NCI-H146 treated with DMSO at 0.1 percent for 48 hours (cell line): ENCODE measurements around the gene MDM2.
A peak's percentile ranks its signal among the peaks of the same experiment; 100 is the strongest.
"Not testable (repeated sequence)": the region's sequence is repeated elsewhere in the genome, so short reads cannot be mapped to it uniquely, and the experiment has no call there.

Experiments used
- DNase-seq: peaks from one replicate; lab custom pipeline; 2025; ENCODE audit not compliant: unreplicated experiment; lab: John Stamatoyannopoulos, UW

The MDM2 gene

GRCh38 chr12:68804657-68805591 lies 3.1 kb upstream of the MDM2 start:
- DNase-seq, result no peak

GRCh38 chr12:68805592-68806120 lies 2.3 kb upstream of the MDM2 start:
- DNase-seq, result no peak

GRCh38 chr12:68806488-68807237 lies 1.3 kb upstream of the MDM2 start:
- no peak for DNase-seq

GRCh38 chr12:68807274-68807575 lies 752 bp upstream of the MDM2 start:
- not testable (repeated sequence) for DNase-seq

- peak; percentile 89 for DNase-seq
Measured at GRCh38 chr12:68808388-68809189, 612 bp downstream of the MDM2 start.

- DNase-seq, result no peak
Measured at GRCh38 chr12:68809190-68810026, 1.4 kb downstream of the MDM2 start.

GRCh38 chr12:68810027-68810389 lies 2.0 kb downstream of the MDM2 start:
- not testable (repeated sequence) for DNase-seq

GRCh38 chr12:68811573-68811972 lies 3.6 kb downstream of the MDM2 start:
- not testable (repeated sequence) for DNase-seq

- DNase-seq, result no peak
Measured at GRCh38 chr12:68812553-68813241, 4.7 kb downstream of the MDM2 start.

GRCh38 chr12:68813242-68813593 lies 5.2 kb downstream of the MDM2 start:
- no peak for DNase-seq

- DNase-seq, result no peak
Measured at GRCh38 chr12:68814490-68815231, 6.7 kb downstream of the MDM2 start.

GRCh38 chr12:68815232-68815927 lies 7.4 kb downstream of the MDM2 start:
- DNase-seq, result no peak

- no peak for DNase-seq
Measured at GRCh38 chr12:68815928-68816800, 8.2 kb downstream of the MDM2 start.

- DNase-seq, result not testable (repeated sequence)
Measured at GRCh38 chr12:68819481-68819880, 11.5 kb downstream of the MDM2 start.

- no peak for DNase-seq
Measured at GRCh38 chr12:68821357-68822188, 13.6 kb downstream of the MDM2 start.

GRCh38 chr12:68823696-68824095 lies 15.7 kb downstream of the MDM2 start:
- no peak for DNase-seq

GRCh38 chr12:68824131-68824530 lies 16.2 kb downstream of the MDM2 start:
- no peak for DNase-seq
